ENCODE results near the gene RASGEF1C.

The RASGEF1C gene

DNA sequence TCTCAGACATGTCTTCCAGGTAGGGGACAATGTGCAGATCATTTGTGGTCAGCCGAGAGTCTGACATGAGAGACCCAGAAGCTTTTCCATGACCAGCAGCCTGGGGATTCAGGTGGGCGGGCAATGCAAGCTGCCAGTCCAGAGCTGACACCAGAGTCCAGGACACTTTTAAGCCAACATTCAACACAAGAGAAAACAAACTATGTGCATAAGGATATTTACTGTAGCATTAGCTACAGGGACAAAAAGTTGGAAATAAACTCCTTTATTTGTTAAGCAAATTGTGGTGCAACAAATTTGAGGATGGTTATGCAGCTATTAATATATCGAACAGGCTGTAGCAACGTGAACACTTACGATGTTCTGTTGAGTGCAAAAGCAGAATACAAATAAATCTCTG is 127.5 kb downstream of the RASGEF1C start:
- DNase-seq (ENCODE audit: low read depth in 1 of 2, low spot score in 1 of 2): no peak

DNA sequence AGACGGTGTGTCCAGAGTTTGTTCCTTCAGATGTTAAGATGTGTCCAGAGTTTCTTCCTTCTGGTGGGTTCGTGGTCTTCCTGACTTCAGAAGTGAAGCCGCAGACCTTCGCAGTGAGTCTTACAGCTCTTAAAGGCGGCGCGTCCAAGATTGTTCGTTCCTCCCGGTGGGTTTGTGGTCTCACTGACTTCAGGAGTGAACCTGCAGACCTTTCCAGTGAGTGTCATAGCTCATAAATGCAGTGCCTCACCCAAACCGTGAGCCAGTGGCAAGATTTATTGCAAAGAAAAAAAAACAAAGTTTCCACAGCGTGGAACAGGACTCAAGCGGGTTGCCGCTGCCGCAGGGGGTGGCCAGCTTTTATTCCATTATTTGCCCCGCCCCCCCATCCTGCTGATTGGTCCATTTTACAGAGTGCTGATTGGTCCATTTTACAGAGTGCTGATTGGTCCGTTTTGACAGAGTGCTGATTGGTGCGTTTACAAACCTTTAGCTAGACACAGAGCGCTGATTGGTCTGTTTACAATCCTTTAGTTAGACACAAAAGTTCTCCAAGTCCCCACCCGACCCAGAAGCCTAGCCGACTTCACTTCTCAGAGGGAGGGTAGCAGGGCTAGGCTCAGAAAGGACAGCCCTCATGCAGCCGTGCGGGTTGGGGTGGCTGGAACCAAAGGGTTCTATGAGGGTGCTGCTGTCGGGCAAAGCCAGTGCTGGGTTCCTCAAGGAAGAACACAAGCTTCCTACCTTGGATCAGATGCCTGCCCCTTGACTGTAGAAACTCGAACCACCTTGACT is 128.3 kb downstream of the RASGEF1C start:
- Histone ChIP-seq H3K4me3 (replicated peaks; ENCODE audit: insufficient read depth, low read length) (no peak overlapping the region), H3K27ac (replicated peaks) (no peak overlapping the region), H3K27me3 (ENCODE audit: insufficient read depth, poor library complexity, severe bottlenecking) (no peaks in the 10 kb centered on the region)
- TF ChIP-seq, protein P1, sequence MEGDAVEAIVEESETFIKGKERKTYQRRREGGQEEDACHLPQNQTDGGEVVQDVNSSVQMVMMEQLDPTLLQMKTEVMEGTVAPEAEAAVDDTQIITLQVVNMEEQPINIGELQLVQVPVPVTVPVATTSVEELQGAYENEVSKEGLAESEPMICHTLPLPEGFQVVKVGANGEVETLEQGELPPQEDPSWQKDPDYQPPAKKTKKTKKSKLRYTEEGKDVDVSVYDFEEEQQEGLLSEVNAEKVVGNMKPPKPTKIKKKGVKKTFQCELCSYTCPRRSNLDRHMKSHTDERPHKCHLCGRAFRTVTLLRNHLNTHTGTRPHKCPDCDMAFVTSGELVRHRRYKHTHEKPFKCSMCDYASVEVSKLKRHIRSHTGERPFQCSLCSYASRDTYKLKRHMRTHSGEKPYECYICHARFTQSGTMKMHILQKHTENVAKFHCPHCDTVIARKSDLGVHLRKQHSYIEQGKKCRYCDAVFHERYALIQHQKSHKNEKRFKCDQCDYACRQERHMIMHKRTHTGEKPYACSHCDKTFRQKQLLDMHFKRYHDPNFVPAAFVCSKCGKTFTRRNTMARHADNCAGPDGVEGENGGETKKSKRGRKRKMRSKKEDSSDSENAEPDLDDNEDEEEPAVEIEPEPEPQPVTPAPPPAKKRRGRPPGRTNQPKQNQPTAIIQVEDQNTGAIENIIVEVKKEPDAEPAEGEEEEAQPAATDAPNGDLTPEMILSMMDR (IDR thresholded peaks at IDR 0.05; ENCODE audit: insufficient read depth, low read length): no peak
- TF ChIP-seq POLR2AphosphoS5 (IDR thresholded peaks at IDR 0.05; ENCODE audit: low read depth): no peak
- TF ChIP-seq, protein P2, sequence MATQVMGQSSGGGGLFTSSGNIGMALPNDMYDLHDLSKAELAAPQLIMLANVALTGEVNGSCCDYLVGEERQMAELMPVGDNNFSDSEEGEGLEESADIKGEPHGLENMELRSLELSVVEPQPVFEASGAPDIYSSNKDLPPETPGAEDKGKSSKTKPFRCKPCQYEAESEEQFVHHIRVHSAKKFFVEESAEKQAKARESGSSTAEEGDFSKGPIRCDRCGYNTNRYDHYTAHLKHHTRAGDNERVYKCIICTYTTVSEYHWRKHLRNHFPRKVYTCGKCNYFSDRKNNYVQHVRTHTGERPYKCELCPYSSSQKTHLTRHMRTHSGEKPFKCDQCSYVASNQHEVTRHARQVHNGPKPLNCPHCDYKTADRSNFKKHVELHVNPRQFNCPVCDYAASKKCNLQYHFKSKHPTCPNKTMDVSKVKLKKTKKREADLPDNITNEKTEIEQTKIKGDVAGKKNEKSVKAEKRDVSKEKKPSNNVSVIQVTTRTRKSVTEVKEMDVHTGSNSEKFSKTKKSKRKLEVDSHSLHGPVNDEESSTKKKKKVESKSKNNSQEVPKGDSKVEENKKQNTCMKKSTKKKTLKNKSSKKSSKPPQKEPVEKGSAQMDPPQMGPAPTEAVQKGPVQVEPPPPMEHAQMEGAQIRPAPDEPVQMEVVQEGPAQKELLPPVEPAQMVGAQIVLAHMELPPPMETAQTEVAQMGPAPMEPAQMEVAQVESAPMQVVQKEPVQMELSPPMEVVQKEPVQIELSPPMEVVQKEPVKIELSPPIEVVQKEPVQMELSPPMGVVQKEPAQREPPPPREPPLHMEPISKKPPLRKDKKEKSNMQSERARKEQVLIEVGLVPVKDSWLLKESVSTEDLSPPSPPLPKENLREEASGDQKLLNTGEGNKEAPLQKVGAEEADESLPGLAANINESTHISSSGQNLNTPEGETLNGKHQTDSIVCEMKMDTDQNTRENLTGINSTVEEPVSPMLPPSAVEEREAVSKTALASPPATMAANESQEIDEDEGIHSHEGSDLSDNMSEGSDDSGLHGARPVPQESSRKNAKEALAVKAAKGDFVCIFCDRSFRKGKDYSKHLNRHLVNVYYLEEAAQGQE (IDR thresholded peaks at IDR 0.05; ENCODE audit: insufficient replicate concordance, low read depth): no peak
- TF ChIP-seq GABPA (IDR thresholded peaks at IDR 0.05; ENCODE audit: low read depth): no peak
- TF ChIP-seq SPI1 (IDR thresholded peaks at IDR 0.05; ENCODE audit: borderline replicate concordance, low read depth): no peak
- DNase-seq (ENCODE audit: low read depth in 1 of 2, low spot score in 1 of 2): no peak

More for the DNA sequence above, 127.5 kb downstream of the RASGEF1C start:
- no peaks in the 10 kb centered on the region for H3K27me3 ChIP-seq (ENCODE audit: insufficient read depth, poor library complexity, severe bottlenecking)
- H3K27ac ChIP-seq (replicated peaks): no peak overlapping the region
- no peak for TF ChIP-seq GABPA (IDR thresholded peaks at IDR 0.05; ENCODE audit: low read depth)
- no peak for TF ChIP-seq POLR2AphosphoS5 (IDR thresholded peaks at IDR 0.05; ENCODE audit: low read depth)
- TF ChIP-seq, protein P1 (IDR thresholded peaks at IDR 0.05; ENCODE audit: insufficient read depth, low read length): no peak
- no peak for TF ChIP-seq SPI1 (IDR thresholded peaks at IDR 0.05; ENCODE audit: borderline replicate concordance, low read depth)
- TF ChIP-seq, protein P2 (IDR thresholded peaks at IDR 0.05; ENCODE audit: insufficient replicate concordance, low read depth): no peak
- H3K4me3 ChIP-seq (replicated peaks; ENCODE audit: insufficient read depth, low read length): no peak overlapping the region

DNA sequence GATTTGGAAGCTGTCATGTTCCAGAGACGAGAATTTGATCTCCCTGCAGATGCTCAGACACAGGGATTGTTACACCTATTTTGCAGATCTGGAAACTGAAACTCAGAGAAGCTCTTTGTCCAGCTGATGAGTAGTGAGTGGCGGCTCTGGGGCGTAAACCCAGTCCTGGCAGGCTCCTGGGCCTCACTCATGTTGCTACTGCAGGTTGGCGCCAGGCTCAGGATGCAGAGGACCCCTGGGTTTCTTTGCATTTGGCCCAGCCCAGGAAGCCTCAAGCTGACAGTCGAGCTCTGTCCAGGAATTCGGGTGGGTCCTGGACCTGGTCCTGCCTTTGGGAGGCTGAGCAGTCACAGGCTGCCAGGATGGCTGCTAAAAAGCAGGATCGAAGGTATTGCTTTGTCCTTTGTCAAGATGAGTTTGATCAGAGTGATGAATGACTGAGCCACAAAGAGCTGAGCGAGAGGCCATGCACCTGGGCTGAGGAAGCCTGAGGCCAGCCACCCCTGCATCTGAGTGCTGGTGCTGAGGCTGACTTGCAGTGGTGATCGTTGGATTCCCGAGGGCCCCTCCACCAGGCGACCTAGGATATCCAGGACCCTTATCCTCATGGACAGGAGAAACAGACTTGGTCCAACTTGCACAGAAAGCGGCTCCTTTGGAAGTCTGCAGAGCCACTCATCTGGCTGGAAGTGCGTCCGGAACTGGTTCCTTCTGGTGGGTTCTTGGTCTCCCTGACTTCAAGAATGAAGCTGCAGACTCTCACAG is 129.1 kb downstream of the RASGEF1C start:
- Histone ChIP-seq H3K4me3 (replicated peaks; ENCODE audit: insufficient read depth, low read length) (no peak overlapping the region), H3K27me3 (ENCODE audit: insufficient read depth, poor library complexity, severe bottlenecking) (no peaks in the 10 kb centered on the region), H3K27ac (replicated peaks) (no peak overlapping the region)
- no peak for DNase-seq (ENCODE audit: low read depth in 1 of 2, low spot score in 1 of 2)
- TF ChIP-seq SPI1 (IDR thresholded peaks at IDR 0.05; ENCODE audit: borderline replicate concordance, low read depth) (no peak), POLR2AphosphoS5 (IDR thresholded peaks at IDR 0.05; ENCODE audit: low read depth) (no peak), GABPA (IDR thresholded peaks at IDR 0.05; ENCODE audit: low read depth) (no peak)
- TF ChIP-seq, protein P2 (IDR thresholded peaks at IDR 0.05; ENCODE audit: insufficient replicate concordance, low read depth): no peak
- TF ChIP-seq, protein P1 (IDR thresholded peaks at IDR 0.05; ENCODE audit: insufficient read depth, low read length): no peak

Measured in HL-60 (cell line).